HG03139 (cell line): ENCODE data around the gene ZNF263.

Experiments
- ATAC-seq: cut with Tn5 transposase; IDR thresholded peaks from one replicate; pipeline ENCODE4 v1.9.1; 2021; ENCODE audit not compliant: unreplicated experiment

Gene ZNF263

GRCh38 chr16:3317315-3317999, 34.2 kb downstream of the ZNF263 start:
- ATAC-seq = no peak

- no peak for ATAC-seq
These were observed 38.5 kb downstream of the ZNF263 start for GRCh38 chr16:3321816-3322215.

- ATAC-seq = no peak
These were observed 44.2 kb downstream of the ZNF263 start for GRCh38 chr16:3327514-3327913.

GRCh38 chr16:3328104-3328503, 44.8 kb downstream of the ZNF263 start:
- ATAC-seq = no peak

- ATAC-seq = no peak
These were observed 45.4 kb downstream of the ZNF263 start for GRCh38 chr16:3328643-3329042.
